AG04450 (cell line): ENCODE measurements around the gene PREB. TPM values are rescaled to one million over a fixed set of nuclear protein-coding genes. Genes with fewer than 3 reads are reported as not detected.
A peak's percentile ranks its signal among the peaks of the same experiment; 100 is the strongest.

Experiments
- CTCF ChIA-PET: fragments of 300-600, 350-600 bp; formaldehyde crosslinking; extraction: SDS; loops from one replicate; lab custom pipeline; 2022; ENCODE audit warnings: antibody characterized with exemption, inconsistent platforms; lab: Charles Lee
- POLR2A ChIA-PET: fragments of 350-600 bp; formaldehyde crosslinking; extraction: SDS; loops from one replicate; lab custom pipeline; 2021; ENCODE audit warnings: antibody characterized with exemption, inconsistent platforms; lab: Yijun Ruan, JAX
- DNase-seq: peaks from one replicate; pipeline ENCODE4 v3.0.0-alpha.2; 2011; ENCODE audit warnings: low read depth, low spot score
- H3K27ac ChIP-seq: one replicate; pipeline ENCODE4 v1.5.1; 2012; ENCODE audit warnings: low read depth, low read length, control low read depth
- H3K27me3 ChIP-seq: one replicate; pipeline ENCODE4 v1.6.0; 2012; ENCODE audit warnings: low read length; ENCODE audit not compliant: control insufficient read depth, insufficient read depth
- H3K4me3 ChIP-seq: 2 replicates; pipeline ENCODE4 v1.5.1; 2011; ENCODE audit warnings: mild to moderate bottlenecking, low read depth, low read length, control low read depth
- H3K9me3 ChIP-seq: 2 replicates; pipeline ENCODE4 v1.5.1; 2012; ENCODE audit warnings: low read length; ENCODE audit not compliant: control insufficient read depth, insufficient read depth
- polyA plus RNA-seq: library from polyadenylated mRNA; depleted of rRNA; stranded (reverse); fragments of >200 nt; gene quantifications from 2 replicates; pipeline ENCODE4 v1.2.3, GENCODE V29; 2011
- TF ChIP-seq, protein P1 (sequence below): IDR thresholded peaks from 2 replicates; pipeline ENCODE4 v1.5.1; 2011; ENCODE audit warnings: low read depth, low read length, control low read depth, inconsistent platforms

Gene PREB
- polyA plus RNA-seq, 1 experiment: 44.9 TPM

- H3K27ac ChIP-seq: no peak overlapping the region
These were observed 48.8 kb downstream of the PREB start for GRCh38 chr2:27085673-27086089.

DNA sequence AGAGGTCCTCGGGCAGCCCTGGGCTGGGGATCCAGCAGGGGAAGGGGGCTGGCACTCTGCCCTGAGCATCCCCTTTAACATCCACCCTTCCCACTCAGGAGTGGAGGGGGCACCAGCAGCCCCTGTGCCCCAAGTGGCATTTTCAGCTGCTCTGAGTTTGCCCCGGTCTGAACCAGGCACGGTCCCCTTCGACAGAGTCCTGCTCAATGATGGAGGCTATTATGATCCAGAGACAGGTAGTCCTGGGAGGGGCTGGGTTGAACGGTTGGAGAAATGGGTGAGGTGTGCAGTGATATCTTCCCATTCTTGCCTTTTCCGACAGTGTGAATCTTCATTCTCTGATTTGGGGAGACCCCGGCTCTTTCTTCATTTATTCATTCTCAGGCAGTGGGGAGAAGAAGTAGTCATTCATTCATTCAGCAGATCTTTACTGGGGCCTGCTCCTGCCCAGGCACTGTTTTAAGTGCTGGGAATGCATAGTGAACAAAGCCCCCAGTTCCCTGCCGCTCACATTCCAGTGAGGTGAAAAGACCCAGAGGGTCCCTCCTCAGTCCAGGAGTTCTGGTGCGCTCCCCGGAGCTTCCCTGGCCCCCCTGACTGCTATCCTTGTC lies 49.3 kb downstream of the PREB start:
- Histone ChIP-seq H3K4me3 (no peak overlapping the region; the same call in 1 of the 2 replicates), H3K27ac (no peak overlapping the region), H3K27me3 (no peaks in the 10 kb centered on the region), H3K9me3 (no peaks in the 10 kb centered on the region; the same call in 1 of the 2 replicates)
- ChIA-PET CTCF (no interaction called here), POLR2A (interaction anchor here (0.6 to 7.7 kb wide), 3 partner anchors 13 to 234 kb away, joined by 4 to 53 read pairs (median 11); partner anchors contain the start of genes AGBL5 and OST4)
- TF ChIP-seq, protein P1, sequence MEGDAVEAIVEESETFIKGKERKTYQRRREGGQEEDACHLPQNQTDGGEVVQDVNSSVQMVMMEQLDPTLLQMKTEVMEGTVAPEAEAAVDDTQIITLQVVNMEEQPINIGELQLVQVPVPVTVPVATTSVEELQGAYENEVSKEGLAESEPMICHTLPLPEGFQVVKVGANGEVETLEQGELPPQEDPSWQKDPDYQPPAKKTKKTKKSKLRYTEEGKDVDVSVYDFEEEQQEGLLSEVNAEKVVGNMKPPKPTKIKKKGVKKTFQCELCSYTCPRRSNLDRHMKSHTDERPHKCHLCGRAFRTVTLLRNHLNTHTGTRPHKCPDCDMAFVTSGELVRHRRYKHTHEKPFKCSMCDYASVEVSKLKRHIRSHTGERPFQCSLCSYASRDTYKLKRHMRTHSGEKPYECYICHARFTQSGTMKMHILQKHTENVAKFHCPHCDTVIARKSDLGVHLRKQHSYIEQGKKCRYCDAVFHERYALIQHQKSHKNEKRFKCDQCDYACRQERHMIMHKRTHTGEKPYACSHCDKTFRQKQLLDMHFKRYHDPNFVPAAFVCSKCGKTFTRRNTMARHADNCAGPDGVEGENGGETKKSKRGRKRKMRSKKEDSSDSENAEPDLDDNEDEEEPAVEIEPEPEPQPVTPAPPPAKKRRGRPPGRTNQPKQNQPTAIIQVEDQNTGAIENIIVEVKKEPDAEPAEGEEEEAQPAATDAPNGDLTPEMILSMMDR: no peak
- no peak for DNase-seq

More at GRCh38 chr2:27085673-27086089, 48.8 kb downstream of the PREB start:
- no peaks in the 10 kb centered on the region for H3K27me3 ChIP-seq
- peak overlapping the region; percentile 29 for H3K4me3 ChIP-seq
- POLR2A ChIA-PET: interaction anchor here (0.9 to 7.7 kb wide), 2 partner anchors 30 to 34 kb away, joined by 4 to 53 read pairs; partner anchors contain the start of gene AGBL5
- CTCF ChIA-PET: no interaction called here
- DNase-seq: no peak
- TF ChIP-seq, protein P1: peak; percentile 32; the same call in 1 of the 2 replicates
- H3K9me3 ChIP-seq: no peaks in the 10 kb centered on the region; the same call in 1 of the 2 replicates

GRCh38 chr2:27084297-27085061 lies 50.0 kb downstream of the PREB start:
- no peak for DNase-seq
- Histone ChIP-seq H3K27ac (no peak overlapping the region), H3K9me3 (no peaks in the 10 kb centered on the region; the same call in 1 of the 2 replicates), H3K27me3 (no peaks in the 10 kb centered on the region), H3K4me3 (no peak overlapping the region)
- ChIA-PET CTCF (no interaction called here), POLR2A (interaction anchor here (0.6 to 7.7 kb wide), 4 partner anchors 12 to 235 kb away, joined by 4 to 53 read pairs (median 8); partner anchors contain the start of genes AGBL5 and OST4)
- TF ChIP-seq, protein P1: no peak

- H3K9me3 ChIP-seq: no peaks in the 10 kb centered on the region; the same call in 1 of the 2 replicates
- TF ChIP-seq, protein P1: no peak
- CTCF ChIA-PET: no interaction called here
- POLR2A ChIA-PET: interaction anchor here (0.7 to 7.7 kb wide), 3 partner anchors 11 to 32 kb away, joined by 4 to 53 read pairs (median 11); partner anchors contain the start of genes AGBL5 and OST4
- no peak overlapping the region for H3K4me3 ChIP-seq
- no peaks in the 10 kb centered on the region for H3K27me3 ChIP-seq
- H3K27ac ChIP-seq: no peak overlapping the region
- no peak for DNase-seq
These were observed 50.8 kb downstream of the PREB start for GRCh38 chr2:27083410-27084296.
